Measurements from ENCODE around the gene AKAP6. TPM values are rescaled to one million over a fixed set of nuclear protein-coding genes. Genes with fewer than 3 reads are reported as not detected.

AKAP6 gene
- total and polyA plus RNA-seq, 2 experiments from 2014 or later = 0.38 to 0.42 TPM

DNA sequence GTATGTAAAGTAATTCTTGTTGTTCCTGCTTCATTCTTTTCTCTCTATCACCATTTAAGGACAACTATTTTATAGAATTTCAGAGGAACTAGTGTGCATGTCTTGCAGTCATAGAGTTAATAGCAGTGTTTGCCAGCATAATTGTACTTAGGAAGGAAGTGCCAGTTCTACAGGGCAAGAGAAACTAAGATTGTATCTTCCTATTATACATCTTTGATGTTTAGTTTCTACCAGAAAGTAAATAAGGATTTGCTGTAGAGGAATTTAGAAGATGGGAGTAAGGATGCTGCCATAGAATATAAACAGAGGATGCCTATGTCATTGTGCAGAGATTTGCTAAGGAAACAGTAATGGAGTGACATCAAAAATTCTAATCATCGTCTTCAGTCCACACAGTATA is 338.7 kb downstream of the AKAP6 start:
- H3K9me3 Mint-ChIP-seq = peaks cover 2% of the 10 kb centered on the region; the same call in 1 of the 3 replicates
- DNase-seq (ENCODE audit: low spot score) (no peak), ATAC-seq (no peak)

More for the DNA sequence above, 338.7 kb downstream of the AKAP6 start:
- H3K27ac ChIP-seq (ENCODE audit: low read depth) = no peak overlapping the region
- peaks cover 3% of the 10 kb centered on the region; the same call in 1 of the 2 replicates for H3K4me1 ChIP-seq (ENCODE audit: insufficient read depth)
- Mint-ChIP-seq H3K27me3 (ENCODE audit: insufficient read depth, low read depth, poor library complexity) (no peaks in the 10 kb centered on the region), H3K27ac (no peak overlapping the region), H3K4me1 (peaks cover 3% of the 10 kb centered on the region; the same call in 2 of the 3 replicates), H3K4me3 (no peak overlapping the region), H3K36me3 (ENCODE audit: low read depth) (no peaks in the 10 kb centered on the region)
- H3K79me2 ChIP-seq (replicated peaks; ENCODE audit: insufficient read depth) = no peaks in the 10 kb centered on the region
- H4K20me1 ChIP-seq (replicated peaks; ENCODE audit: insufficient read depth) = no peaks in the 10 kb centered on the region
- H3F3A ChIP-seq (replicated peaks; ENCODE audit: low read depth) = no peaks in the 10 kb centered on the region
- H3K4me2 ChIP-seq = no peak overlapping the region
- no peaks in the 10 kb centered on the region for H3K36me3 ChIP-seq (ENCODE audit: insufficient read depth)
- TF ChIP-seq EZH2phosphoT487 (IDR thresholded peaks at IDR 0.05; ENCODE audit: unreplicated experiment) (no peak), EZH2 (IDR thresholded peaks at IDR 0.05; ENCODE audit: low read depth, unreplicated experiment) (no peak), ZNF331 (CRISPR knock-in tag; IDR thresholded peaks at IDR 0.05; ENCODE audit: low read depth) (no peak), JUNB (IDR thresholded peaks at IDR 0.05; ENCODE audit: unreplicated experiment) (no peak), POLR2AphosphoS5 (IDR thresholded peaks at IDR 0.05; ENCODE audit: low read depth) (no peak), NANOG (IDR thresholded peaks at IDR 0.05; ENCODE audit: borderline replicate concordance) (no peak), CREB1 (CRISPR knock-in tag; IDR thresholded peaks at IDR 0.05; ENCODE audit: low read depth) (no peak), ZNF114 (CRISPR knock-in tag; IDR thresholded peaks at IDR 0.05) (no peak), STAT1 (IDR thresholded peaks at IDR 0.05; ENCODE audit: unreplicated experiment) (no peak)
- TF ChIP-seq, protein P1, sequence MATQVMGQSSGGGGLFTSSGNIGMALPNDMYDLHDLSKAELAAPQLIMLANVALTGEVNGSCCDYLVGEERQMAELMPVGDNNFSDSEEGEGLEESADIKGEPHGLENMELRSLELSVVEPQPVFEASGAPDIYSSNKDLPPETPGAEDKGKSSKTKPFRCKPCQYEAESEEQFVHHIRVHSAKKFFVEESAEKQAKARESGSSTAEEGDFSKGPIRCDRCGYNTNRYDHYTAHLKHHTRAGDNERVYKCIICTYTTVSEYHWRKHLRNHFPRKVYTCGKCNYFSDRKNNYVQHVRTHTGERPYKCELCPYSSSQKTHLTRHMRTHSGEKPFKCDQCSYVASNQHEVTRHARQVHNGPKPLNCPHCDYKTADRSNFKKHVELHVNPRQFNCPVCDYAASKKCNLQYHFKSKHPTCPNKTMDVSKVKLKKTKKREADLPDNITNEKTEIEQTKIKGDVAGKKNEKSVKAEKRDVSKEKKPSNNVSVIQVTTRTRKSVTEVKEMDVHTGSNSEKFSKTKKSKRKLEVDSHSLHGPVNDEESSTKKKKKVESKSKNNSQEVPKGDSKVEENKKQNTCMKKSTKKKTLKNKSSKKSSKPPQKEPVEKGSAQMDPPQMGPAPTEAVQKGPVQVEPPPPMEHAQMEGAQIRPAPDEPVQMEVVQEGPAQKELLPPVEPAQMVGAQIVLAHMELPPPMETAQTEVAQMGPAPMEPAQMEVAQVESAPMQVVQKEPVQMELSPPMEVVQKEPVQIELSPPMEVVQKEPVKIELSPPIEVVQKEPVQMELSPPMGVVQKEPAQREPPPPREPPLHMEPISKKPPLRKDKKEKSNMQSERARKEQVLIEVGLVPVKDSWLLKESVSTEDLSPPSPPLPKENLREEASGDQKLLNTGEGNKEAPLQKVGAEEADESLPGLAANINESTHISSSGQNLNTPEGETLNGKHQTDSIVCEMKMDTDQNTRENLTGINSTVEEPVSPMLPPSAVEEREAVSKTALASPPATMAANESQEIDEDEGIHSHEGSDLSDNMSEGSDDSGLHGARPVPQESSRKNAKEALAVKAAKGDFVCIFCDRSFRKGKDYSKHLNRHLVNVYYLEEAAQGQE (IDR thresholded peaks at IDR 0.05; ENCODE audit: unreplicated experiment) = no peak
- TF ChIP-seq, protein P2, sequence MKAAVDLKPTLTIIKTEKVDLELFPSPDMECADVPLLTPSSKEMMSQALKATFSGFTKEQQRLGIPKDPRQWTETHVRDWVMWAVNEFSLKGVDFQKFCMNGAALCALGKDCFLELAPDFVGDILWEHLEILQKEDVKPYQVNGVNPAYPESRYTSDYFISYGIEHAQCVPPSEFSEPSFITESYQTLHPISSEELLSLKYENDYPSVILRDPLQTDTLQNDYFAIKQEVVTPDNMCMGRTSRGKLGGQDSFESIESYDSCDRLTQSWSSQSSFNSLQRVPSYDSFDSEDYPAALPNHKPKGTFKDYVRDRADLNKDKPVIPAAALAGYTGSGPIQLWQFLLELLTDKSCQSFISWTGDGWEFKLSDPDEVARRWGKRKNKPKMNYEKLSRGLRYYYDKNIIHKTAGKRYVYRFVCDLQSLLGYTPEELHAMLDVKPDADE (IDR thresholded peaks at IDR 0.05) = no peak
- TF ChIP-seq, protein P3, sequence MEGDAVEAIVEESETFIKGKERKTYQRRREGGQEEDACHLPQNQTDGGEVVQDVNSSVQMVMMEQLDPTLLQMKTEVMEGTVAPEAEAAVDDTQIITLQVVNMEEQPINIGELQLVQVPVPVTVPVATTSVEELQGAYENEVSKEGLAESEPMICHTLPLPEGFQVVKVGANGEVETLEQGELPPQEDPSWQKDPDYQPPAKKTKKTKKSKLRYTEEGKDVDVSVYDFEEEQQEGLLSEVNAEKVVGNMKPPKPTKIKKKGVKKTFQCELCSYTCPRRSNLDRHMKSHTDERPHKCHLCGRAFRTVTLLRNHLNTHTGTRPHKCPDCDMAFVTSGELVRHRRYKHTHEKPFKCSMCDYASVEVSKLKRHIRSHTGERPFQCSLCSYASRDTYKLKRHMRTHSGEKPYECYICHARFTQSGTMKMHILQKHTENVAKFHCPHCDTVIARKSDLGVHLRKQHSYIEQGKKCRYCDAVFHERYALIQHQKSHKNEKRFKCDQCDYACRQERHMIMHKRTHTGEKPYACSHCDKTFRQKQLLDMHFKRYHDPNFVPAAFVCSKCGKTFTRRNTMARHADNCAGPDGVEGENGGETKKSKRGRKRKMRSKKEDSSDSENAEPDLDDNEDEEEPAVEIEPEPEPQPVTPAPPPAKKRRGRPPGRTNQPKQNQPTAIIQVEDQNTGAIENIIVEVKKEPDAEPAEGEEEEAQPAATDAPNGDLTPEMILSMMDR (conservative IDR thresholded peaks at IDR 0.05; ENCODE audit: low read depth in 2 of 2) = no peak
- TF ChIP-seq, protein P4, sequence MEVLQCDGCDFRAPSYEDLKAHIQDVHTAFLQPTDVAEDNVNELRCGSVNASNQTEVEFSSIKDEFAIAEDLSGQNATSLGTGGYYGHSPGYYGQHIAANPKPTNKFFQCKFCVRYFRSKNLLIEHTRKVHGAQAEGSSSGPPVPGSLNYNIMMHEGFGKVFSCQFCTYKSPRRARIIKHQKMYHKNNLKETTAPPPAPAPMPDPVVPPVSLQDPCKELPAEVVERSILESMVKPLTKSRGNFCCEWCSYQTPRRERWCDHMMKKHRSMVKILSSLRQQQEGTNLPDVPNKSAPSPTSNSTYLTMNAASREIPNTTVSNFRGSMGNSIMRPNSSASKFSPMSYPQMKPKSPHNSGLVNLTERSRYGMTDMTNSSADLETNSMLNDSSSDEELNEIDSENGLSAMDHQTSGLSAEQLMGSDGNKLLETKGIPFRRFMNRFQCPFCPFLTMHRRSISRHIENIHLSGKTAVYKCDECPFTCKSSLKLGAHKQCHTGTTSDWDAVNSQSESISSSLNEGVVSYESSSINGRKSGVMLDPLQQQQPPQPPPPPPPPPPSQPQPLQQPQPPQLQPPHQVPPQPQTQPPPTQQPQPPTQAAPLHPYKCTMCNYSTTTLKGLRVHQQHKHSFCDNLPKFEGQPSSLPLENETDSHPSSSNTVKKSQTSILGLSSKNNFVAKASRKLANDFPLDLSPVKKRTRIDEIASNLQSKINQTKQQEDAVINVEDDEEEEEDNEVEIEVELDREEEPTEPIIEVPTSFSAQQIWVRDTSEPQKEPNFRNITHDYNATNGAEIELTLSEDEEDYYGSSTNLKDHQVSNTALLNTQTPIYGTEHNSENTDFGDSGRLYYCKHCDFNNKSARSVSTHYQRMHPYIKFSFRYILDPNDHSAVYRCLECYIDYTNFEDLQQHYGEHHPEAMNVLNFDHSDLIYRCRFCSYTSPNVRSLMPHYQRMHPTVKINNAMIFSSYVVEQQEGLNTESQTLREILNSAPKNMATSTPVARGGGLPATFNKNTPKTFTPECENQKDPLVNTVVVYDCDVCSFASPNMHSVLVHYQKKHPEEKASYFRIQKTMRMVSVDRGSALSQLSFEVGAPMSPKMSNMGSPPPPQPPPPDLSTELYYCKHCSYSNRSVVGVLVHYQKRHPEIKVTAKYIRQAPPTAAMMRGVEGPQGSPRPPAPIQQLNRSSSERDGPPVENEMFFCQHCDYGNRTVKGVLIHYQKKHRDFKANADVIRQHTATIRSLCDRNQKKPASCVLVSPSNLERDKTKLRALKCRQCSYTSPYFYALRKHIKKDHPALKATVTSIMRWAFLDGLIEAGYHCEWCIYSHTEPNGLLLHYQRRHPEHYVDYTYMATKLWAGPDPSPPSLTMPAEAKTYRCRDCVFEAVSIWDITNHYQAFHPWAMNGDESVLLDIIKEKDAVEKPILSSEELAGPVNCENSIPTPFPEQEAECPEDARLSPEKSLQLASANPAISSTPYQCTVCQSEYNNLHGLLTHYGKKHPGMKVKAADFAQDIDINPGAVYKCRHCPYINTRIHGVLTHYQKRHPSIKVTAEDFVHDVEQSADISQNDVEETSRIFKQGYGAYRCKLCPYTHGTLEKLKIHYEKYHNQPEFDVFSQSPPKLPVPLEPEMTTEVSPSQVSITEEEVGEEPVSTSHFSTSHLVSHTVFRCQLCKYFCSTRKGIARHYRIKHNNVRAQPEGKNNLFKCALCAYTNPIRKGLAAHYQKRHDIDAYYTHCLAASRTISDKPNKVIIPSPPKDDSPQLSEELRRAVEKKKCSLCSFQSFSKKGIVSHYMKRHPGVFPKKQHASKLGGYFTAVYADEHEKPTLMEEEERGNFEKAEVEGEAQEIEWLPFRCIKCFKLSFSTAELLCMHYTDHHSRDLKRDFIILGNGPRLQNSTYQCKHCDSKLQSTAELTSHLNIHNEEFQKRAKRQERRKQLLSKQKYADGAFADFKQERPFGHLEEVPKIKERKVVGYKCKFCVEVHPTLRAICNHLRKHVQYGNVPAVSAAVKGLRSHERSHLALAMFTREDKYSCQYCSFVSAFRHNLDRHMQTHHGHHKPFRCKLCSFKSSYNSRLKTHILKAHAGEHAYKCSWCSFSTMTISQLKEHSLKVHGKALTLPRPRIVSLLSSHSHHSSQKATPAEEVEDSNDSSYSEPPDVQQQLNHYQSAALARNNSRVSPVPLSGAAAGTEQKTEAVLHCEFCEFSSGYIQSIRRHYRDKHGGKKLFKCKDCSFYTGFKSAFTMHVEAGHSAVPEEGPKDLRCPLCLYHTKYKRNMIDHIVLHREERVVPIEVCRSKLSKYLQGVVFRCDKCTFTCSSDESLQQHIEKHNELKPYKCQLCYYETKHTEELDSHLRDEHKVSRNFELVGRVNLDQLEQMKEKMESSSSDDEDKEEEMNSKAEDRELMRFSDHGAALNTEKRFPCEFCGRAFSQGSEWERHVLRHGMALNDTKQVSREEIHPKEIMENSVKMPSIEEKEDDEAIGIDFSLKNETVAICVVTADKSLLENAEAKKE (CRISPR knock-in tag; IDR thresholded peaks at IDR 0.05) = no peak
- no peaks in the 10 kb centered on the region for H3K27me3 ChIP-seq (ENCODE audit: insufficient read depth)
- H3K9me2 ChIP-seq (ENCODE audit: insufficient read depth) = peaks cover 4% of the 10 kb centered on the region
- H2AFZ ChIP-seq = no peak overlapping the region
- H3K4me3 ChIP-seq = no peak overlapping the region

Measured in GM23338 (cell line).